GM20000 (cell line): ENCODE results near the gene LIMK2.
"Not testable (repeated sequence)": the region's sequence is repeated elsewhere in the genome, so short reads cannot be mapped to it uniquely, and the experiment has no call there.

Experiments used
- DNase-seq: peaks from one replicate; pipeline ENCODE4 v3.0.0; 2012; ENCODE audit warnings: low spot score
- TF ChIP-seq, protein P1 (sequence below): IDR thresholded peaks from 2 replicates; pipeline ENCODE4 v1.5.1; 2012; ENCODE audit warnings: mild to moderate bottlenecking, control low read depth; ENCODE audit errors: extremely low read depth, missing control alignments

LIMK2 gene

GRCh38 chr22:31295831-31296657 is 83.9 kb downstream of the LIMK2 start:
- TF ChIP-seq, protein P1, sequence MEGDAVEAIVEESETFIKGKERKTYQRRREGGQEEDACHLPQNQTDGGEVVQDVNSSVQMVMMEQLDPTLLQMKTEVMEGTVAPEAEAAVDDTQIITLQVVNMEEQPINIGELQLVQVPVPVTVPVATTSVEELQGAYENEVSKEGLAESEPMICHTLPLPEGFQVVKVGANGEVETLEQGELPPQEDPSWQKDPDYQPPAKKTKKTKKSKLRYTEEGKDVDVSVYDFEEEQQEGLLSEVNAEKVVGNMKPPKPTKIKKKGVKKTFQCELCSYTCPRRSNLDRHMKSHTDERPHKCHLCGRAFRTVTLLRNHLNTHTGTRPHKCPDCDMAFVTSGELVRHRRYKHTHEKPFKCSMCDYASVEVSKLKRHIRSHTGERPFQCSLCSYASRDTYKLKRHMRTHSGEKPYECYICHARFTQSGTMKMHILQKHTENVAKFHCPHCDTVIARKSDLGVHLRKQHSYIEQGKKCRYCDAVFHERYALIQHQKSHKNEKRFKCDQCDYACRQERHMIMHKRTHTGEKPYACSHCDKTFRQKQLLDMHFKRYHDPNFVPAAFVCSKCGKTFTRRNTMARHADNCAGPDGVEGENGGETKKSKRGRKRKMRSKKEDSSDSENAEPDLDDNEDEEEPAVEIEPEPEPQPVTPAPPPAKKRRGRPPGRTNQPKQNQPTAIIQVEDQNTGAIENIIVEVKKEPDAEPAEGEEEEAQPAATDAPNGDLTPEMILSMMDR: no peak
- DNase-seq: no peak

DNA sequence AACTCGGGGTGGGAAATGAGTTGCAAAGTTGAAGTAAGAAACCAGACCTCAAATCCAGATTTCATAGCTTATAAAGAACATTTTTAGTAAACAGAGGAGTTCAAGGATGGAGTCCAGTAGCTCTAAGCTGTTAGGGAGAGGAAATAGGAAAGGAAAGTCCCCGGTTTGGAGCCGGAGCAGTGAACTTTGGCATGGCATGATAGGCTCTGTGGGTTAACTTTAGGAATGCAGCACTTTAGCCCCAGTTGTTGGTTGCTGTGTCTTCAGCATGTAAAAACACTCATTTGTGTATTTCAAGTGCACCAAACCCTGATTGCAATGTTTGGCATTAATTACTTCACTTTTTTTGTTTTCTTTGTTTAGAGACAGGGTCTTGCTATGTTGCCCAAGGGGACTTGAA is 88.8 kb downstream of the LIMK2 start:
- TF ChIP-seq, protein P1: no peak

DNA sequence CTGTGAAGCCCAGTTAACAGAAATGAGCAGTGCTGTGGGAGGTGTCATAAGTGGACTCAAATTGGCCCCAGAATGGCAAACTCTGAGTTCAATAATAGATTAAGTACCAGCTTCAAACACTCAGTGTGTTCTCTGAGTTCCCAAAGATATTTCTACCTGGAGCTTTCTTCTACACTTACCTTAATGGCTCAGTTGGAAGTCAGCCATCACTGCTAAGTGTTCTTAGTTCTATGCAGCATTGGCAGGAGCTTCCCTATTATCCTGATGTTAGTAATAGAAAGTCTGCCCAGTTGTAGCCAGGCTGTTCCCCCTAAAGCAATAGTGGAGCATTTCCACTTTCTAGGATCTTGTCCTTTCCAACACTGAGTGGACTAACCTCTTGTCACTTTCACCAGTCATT is 89.9 kb downstream of the LIMK2 start:
- no peak for DNase-seq
- TF ChIP-seq, protein P1: no peak

More for the DNA sequence above, 88.8 kb downstream of the LIMK2 start:
- DNase-seq: no peak

- TF ChIP-seq, protein P1: no peak
- DNase-seq: no peak
These were observed 90.4 kb downstream of the LIMK2 start for GRCh38 chr22:31302537-31302936.

- DNase-seq: no peak
- TF ChIP-seq, protein P1: no peak
These were observed 93.1 kb downstream of the LIMK2 start for GRCh38 chr22:31305194-31305593.

DNA sequence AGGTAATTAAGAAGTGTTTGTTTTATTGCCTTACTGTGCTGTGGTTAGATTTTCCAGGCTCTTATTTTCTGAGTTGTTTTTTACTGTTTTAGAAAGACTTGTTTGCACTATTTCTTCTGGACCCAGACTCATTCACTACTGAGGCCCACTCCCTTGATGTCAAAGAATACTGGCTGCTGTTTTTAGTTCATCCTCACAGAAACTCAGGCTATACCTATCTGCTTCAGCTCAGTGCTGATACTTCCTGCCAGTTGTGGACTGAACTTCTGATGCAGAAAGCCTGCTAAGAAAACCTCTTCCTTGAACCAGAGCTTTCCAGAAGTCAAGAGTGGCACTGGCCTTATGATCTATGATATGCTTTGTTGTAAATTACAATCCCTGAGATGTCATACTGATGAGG is 96.1 kb downstream of the LIMK2 start:
- TF ChIP-seq, protein P1: no peak
- no peak for DNase-seq

DNA sequence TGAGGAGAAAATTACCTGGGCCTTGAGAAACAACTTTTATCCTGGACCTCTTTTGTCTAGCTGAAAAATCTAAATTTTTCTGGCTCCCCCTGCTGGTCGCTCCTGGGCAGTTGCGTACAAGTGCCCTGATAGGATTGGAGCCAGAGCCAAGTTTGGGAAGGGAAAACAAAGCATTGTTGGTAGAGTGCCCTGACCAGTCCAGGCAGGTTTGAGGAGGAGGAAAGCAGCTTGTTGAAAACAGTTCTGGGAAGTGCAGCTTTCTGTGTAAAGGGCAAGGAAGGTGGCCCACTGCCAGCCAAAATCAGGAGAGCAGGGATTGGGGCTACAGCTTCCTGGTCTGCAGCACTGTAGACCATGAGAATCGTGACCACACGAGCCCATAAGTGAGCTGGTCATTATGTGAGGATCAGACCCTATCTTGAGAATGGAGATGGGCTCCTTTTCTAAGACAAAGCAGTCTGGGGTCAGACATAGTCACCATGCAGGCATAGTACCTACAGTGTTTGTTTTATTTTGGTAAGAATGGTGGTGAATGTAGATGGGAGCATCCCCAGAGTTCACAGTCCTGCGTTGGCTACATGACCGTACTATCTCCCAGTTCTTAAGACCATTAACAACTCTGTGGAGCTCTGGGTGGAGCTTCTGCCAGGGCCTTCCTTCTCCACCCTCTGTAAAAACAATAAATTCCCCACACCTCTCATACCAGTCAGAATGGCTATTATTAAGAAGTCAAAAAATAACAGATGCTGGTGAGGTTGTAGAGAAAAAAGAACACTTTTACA is 101.5 kb downstream of the LIMK2 start:
- TF ChIP-seq, protein P1: peak; percentile 90
- peak; percentile 61 for DNase-seq

DNA sequence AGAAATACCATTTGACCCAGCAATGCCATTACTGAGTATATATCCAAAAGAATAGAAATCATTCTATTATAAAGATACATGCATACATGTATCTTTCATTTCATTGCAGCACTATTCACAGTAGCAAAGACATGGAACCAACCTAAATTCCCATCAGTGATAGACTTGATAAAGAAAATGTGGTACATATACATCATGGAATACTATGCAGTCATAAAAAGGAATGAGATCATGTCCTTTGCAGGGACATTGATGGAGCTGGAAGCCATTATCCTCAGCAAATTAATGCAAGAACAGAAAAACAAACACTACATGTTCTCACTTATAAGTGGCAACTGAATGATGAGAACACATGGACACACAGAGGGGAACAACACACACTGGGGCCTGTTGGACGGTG is 102.1 kb downstream of the LIMK2 start:
- DNase-seq: not testable (repeated sequence)
